GM19025 (cell line): ENCODE measurements around the gene TSPEAR.

Experiments
- ATAC-seq: cut with Tn5 transposase; IDR thresholded peaks from one replicate; pipeline ENCODE4 v1.9.1; 2021; ENCODE audit warnings: mild to moderate bottlenecking, low read depth, moderate library complexity; ENCODE audit not compliant: unreplicated experiment

The TSPEAR gene

GRCh38 chr21:44742418-44743153 is 31.2 kb upstream of the TSPEAR start:
- ATAC-seq = no peak

- ATAC-seq = no peak
Measured at GRCh38 chr21:44741921-44742320, 30.5 kb upstream of the TSPEAR start.

GRCh38 chr21:44740742-44741141 is 29.4 kb upstream of the TSPEAR start:
- no peak for ATAC-seq

GRCh38 chr21:44739316-44739715 is 27.9 kb upstream of the TSPEAR start:
- no peak for ATAC-seq

GRCh38 chr21:44738621-44739020 is 27.2 kb upstream of the TSPEAR start:
- ATAC-seq = no peak

- ATAC-seq = no peak
Measured at GRCh38 chr21:44737706-44738354, 26.5 kb upstream of the TSPEAR start.

- ATAC-seq = no peak
Measured at GRCh38 chr21:44736291-44737004, 25.1 kb upstream of the TSPEAR start.

- no peak for ATAC-seq
Measured at GRCh38 chr21:44735821-44736220, 24.4 kb upstream of the TSPEAR start.

- no peak for ATAC-seq
Measured at GRCh38 chr21:44734841-44735240, 23.5 kb upstream of the TSPEAR start.

- no peak for ATAC-seq
Measured at GRCh38 chr21:44734026-44734745, 22.8 kb upstream of the TSPEAR start.

- no peak for ATAC-seq
Measured at GRCh38 chr21:44732956-44733355, 21.6 kb upstream of the TSPEAR start.

GRCh38 chr21:44732263-44732662 is 20.9 kb upstream of the TSPEAR start:
- ATAC-seq = no peak

- no peak for ATAC-seq
Measured at GRCh38 chr21:44730951-44731579, 19.7 kb upstream of the TSPEAR start.

- no peak for ATAC-seq
Measured at GRCh38 chr21:44730028-44730395, 18.6 kb upstream of the TSPEAR start.

GRCh38 chr21:44729336-44730027 is 18.1 kb upstream of the TSPEAR start:
- ATAC-seq = no peak

GRCh38 chr21:44728716-44729115 is 17.3 kb upstream of the TSPEAR start:
- ATAC-seq = no peak

GRCh38 chr21:44727757-44728156 is 16.4 kb upstream of the TSPEAR start:
- ATAC-seq = no peak

- no peak for ATAC-seq
Measured at GRCh38 chr21:44727321-44727720, 15.9 kb upstream of the TSPEAR start.

GRCh38 chr21:44726826-44727225 is 15.5 kb upstream of the TSPEAR start:
- ATAC-seq = no peak

GRCh38 chr21:44724926-44725325 is 13.6 kb upstream of the TSPEAR start:
- no peak for ATAC-seq
